Ecto neural progenitor cell (in vitro differentiated cells): ENCODE measurements around the gene SLC16A5.
"Not testable (repeated sequence)": the region's sequence is repeated elsewhere in the genome, so short reads cannot be mapped to it uniquely, and the experiment has no call there.

Source experiments
- DNase-seq: peaks from one replicate; pipeline ENCODE4 v3.0.0-alpha.2; 2018; ENCODE audit warnings: low spot score

Gene SLC16A5, protein sequence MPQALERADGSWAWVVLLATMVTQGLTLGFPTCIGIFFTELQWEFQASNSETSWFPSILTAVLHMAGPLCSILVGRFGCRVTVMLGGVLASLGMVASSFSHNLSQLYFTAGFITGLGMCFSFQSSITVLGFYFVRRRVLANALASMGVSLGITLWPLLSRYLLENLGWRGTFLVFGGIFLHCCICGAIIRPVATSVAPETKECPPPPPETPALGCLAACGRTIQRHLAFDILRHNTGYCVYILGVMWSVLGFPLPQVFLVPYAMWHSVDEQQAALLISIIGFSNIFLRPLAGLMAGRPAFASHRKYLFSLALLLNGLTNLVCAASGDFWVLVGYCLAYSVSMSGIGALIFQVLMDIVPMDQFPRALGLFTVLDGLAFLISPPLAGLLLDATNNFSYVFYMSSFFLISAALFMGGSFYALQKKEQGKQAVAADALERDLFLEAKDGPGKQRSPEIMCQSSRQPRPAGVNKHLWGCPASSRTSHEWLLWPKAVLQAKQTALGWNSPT

DNA sequence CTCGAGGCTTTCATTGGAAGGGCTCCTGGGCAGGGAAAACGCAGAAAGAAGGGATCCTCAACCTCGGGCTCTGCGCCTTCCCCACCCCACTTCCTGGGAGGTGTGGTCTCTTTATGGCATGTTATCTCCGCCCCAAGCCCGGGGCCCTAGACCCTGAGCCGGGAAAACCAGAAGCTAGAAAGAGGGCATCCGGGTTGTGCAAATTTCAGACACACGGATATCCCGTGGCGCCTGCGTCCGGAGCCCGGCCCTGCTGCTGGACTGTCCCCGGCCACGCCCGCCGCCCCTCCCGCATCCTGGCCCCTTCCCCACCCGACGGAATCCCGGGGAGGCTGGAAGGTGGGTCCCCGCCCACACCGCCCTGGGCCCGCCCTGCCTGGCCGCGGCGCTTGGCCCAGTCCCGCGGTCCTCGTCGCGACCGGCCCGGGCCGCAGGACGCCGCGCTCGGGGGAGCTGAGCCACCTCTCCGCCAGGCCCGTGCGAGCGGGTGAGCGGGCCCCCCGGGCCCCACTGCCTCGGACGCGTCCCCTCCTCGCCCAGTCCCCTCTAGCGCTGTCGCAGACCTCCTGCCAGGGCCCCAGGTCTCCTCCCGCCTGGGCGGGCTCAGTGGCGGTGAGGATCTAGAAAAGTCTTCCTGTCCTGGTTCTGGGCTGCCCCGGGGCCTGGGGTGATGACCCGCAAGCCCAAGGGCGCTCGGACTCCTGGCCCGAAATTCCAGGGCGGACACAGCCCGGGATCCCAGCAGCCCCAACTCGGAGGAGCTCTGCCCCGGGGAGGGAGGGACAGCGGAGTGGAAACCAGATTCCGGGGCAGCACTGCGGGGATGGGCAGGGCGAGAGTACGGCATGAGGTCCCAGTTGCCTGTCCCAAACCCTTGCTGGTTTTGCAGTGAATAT lies at the start of gene SLC16A5:
TSS of gene SLC16A5 (plus strand) at position 397 of the 896 bp plus-strand sequence. CDS start 5,683 bp downstream, outside the sequence.
- DNase-seq, result peak; percentile 93

DNA sequence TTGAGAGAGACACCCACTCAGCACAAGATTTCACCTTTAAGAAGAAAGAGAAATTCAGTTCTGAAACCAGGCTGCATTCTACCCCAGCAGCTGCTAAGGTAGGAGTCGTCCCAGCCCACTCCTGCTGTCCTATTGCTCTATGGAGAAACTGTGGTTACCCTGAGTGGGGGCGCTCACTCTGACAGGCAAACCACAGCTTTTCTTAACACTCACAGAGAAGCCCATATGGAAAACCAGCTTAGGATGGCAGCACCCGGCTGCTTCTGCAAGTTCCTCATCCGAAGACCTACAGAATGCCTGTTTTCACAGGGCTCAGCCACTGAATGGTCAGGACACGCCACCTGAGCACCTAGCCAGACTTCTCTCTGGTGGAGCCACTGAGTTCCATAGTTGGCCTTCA lies 48.5 kb upstream of the SLC16A5 start:
- DNase-seq, result no peak

DNA sequence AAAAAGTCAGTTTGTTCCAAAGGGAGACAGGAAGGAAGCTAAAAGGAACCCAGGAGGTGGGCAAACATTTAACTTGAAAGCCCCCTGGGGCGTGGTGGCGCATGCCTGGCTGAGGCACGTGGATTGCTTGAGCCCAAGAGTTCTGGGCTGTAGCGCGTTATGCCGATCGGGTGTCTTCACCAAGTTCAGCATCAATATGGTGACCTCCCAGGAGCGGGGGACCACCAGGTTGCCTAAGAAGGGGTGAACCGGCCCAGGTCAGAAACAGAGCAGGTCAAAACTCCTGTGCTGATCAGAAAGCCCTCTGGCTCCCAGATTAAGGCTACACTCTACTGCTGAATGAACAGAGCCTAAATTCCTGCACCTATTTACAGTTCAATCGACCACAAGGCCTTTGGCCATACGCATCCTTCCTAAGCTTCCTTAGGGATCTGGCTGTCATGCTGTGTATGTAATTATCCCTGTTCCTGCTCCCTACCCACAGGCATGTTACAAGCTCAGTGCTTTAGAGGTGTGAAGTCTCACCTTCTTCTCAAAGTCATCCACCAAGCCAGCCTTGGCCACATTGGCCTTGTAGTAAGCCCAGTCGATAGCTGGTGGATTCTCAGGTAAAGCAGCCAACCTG lies 46.0 kb upstream of the SLC16A5 start:
- no peak for DNase-seq

DNA sequence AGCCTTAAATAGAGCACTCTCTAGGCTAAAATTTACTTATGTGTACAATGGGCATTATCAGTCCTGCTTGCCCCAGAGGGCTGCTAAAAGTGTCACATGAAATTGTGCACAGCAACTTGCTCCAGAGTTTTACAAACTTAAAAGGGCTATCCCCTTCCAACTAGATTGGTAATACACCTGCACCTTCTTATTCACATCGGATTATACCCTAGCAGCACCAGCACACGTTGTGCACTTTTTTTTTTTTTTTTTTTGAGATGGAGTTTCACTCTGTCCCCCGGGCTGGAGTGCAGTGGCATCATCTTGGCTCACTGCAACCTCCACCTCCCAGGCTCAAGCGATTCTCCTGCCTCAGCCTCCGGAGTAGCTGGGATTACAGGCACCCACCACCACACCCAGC lies 44.0 kb upstream of the SLC16A5 start:
- DNase-seq, result not testable (repeated sequence)

DNA sequence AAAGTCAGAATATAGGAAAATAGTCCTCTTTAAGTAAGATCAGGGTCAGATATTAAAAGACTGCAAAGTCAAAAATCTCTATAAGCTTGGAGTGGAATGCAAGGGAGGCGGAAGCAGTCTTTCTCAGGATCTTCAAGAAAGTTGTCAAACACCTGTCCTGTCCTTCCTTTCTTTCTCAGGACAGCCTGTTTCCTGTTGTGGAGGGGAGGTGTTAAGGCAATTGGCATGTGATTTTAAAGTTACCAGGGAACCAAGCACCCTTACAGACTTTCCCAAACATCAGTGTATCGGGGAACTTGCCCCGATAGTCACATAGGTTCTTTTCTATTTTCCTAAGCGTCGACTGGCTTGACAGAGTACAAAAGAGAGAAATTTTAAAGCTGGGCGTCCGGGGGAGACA lies 43.0 kb upstream of the SLC16A5 start:
- no peak for DNase-seq

DNA sequence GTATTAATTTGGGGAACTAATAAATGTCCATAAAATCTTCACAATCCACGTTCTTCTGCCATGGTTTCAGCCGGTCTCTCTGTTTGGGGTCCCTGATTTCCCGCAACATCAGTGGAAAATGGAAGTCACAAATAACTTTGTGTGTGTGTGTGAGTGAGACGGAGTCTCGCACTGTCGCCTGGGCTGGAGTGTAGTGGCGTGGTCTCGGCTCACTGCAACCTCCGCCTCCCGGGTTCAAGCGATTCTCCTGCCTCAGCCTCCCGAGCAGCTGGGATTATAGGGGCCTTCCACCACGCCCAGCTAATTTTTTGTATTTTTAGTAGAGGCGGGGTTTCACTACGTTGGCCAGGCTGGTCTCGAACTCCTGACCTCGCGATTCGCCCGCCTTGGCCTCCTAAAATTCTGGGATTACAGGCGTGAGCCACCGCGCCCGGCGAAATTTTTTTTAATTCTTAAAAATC lies 41.8 kb upstream of the SLC16A5 start:
- DNase-seq, result not testable (repeated sequence)

DNA sequence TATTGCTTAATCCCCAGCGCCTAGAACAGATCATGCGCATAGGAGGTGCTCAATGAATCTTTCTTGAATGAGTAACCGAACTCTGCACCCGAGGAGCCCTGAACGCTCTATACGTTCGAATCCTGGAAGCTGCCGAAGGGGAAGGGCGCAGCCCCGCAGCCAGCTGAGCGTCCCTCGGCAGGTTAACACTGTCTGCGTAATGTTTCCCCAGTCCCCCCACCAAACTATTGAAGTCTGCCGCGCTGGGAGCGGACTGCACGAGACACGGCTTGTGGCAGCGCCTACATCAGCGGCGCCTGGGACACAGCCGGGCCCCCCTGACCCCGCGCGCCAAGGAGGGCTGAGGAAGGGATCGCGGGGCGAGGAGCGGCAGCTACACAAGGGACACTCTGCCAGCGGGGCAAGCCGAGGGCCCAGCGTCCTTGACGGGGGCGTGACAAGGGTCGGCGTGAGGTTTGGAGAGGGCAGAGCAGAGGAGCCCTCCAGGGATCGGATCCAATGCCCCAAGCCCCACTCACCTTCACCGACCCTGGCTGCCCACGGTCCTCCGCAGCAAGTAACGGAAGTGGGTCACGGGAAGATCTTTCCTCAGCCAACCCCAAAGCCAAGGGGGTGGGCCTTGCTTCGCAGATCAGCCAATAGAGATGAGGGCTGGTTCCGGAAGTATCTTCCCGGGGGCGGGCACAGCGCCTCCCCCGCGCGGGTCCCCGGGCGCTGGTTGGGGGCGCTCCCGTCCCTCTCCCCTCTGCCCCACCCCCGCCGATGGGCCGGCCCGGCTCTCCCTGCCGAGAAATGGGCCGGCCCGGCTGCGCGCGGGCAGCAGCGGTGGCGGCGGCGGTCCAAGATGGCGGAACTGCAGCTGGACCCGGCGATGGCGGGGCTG lies 41.1 kb upstream of the SLC16A5 start, which contains the start of the genes ATP5PD and KCTD2:
TSS of gene ATP5PD (minus strand) at position 563 of the 883 bp plus-strand sequence. CDS start 4,319 bp downstream, outside the sequence.
TSS of gene KCTD2 (plus strand) at position 819 of the 883 bp plus-strand sequence. CDS start at position 845, 26 bp downstream.
- DNase-seq, result peak; percentile 99

DNA sequence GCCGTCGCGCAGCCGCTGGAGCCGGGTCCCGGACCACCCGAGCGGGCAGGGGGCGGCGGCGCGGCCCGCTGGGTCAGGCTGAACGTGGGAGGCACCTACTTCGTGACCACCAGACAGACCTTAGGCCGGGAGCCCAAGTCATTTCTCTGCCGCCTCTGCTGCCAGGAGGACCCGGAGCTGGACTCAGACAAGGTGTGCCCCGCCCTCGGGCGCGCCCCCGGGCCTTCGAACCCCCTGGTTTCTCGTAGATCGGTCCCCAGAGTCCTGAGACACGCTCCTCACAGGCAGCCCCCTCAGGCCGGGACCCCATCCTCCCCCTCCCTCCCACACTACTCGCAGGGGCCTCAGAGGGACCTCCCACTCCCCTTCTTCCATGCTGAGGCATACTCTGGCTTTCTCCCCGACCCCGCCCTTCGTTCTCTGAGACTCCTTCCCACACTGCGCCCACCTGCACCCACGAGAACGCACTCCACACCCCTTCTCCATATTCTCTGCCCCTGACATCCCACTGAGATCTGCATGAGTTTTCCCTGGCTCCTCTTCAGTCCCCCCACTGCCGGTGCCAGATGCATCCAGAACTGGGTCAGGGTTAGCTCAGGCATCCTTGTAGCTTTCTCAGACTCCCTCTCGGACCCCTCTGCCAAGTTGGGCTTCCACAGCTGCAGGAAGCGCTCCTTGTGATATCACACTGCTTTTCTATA lies 40.2 kb upstream of the SLC16A5 start:
- DNase-seq, result peak; percentile 78

DNA sequence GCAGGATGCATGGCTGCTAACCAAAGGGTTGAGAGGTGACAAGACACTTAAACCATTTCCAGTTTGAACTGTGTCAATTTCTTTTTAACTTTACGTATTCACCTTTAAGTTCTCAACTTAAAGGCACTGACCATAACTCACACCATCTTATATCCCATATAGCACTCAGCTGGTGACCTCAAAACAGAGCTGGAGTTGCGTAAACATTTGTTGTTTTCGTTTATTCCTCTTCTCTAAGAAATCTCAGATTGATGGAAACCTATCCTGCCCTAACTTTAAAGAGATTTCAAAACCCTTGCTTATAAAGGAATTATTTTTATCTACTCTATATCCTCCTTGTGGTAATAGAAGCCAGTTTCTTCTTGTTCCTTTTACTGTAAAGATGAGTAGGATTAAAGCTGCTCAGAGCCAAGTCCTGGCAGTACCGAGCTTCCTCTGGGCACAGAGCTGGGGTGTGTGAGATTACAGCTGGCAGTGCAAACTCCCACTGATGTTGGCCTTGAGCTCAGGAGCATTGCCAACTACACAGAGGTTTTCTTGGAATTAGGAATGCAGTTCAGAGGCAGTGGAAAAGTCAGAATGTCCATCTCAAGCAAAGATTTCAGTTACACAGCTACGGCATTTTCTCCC lies 39.4 kb upstream of the SLC16A5 start:
- no peak for DNase-seq

DNA sequence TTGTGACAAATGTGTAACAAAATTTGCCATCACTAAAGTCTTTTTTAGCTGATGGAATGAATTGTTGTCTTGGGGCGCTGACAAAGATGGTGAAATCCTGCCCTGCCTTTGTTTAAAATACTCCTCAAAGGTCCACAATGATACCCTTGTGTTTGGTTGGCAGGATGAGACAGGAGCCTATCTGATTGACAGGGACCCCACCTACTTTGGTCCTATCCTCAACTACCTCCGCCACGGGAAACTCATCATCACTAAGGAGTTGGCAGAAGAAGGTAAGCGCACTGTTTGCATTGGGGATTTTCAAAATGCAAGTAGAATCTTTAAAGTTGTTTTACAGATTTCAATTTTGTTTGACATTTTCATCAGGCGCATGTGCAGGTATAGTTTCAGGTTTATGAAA lies 38.7 kb upstream of the SLC16A5 start:
- no peak for DNase-seq

DNA sequence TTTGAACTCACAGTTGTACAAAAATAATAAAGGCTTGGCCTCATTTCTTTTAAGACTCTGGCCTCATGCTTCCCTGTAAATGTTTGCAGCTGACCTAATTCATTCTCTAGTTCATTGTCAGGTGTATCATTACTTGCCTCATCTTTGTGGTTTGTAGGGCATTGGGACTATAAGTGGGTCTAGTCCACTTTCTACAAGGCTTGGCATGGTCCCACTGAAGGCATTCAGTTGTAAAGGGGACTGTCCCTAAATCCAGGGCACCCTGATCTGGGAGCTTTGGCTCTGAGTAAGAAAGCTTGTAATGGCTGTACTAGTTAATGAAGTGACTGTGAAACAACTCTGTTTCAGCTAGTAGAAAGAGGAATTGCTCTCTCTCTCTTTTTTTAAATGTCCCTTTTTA lies 38.0 kb upstream of the SLC16A5 start:
- no peak for DNase-seq

DNA sequence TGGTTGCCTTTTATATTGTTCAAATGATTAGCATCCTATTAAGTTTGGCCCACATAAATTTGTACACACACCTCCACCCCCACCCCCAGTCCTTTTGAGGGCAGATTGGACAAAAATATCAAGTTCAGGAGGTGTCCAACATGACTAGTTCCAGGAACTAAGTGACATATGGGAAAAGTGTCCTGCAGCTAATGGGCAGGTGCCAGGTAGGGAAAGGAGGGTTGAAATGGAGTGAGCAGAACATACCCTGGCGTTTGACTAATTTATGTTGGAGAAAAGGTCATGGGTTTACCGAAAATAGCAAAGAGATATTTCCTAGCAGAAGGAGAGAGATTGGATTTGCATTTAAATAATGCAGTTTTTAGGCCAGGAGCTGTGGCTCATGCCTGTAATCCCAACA lies 35.8 kb upstream of the SLC16A5 start:
- DNase-seq, result no peak

DNA sequence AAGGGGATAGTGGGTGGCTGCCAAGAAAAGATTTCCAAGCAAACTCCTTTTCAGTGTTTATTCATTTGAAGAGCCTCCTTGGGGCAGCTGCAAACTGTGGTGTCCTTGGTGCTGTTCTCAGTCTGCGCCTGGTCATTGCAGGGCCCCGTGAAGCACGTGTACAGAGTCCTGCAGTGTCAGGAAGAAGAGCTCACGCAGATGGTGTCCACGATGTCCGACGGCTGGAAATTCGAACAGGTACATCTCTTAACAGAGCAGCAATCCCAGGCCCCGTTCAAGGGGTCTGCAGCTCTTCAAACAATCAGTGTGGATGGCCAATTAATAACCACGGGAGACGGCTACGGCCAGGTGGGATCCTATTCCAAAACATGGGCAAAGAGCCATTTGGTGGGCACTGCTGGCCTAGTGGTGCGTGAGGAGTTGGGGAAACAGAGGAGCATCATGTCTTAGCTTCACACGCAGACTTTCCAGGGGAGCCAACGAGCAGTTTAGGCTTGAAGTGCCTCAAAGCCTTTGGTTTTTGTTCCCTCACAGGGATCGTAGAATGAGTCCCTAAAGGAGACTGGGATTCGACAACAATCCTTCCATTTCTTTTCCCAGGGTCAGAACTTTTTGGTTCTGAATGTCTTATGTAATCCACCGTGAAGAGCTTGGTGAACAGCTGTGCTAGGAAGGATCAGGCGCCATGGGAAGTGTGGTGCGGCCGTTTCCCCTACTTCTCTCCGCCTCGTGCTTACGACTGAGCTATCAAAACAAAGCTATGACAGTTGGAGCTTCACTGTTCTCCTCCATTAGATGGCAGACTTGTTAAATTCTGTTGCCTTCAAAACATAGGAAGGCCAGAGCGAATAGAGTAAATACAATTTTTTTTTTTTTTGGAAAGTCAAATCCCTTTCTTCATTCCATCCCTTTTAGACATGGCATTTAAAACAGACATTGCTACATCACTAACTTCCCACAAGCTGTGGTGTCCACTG lies 28.1 kb upstream of the SLC16A5 start:
- no peak for DNase-seq

DNA sequence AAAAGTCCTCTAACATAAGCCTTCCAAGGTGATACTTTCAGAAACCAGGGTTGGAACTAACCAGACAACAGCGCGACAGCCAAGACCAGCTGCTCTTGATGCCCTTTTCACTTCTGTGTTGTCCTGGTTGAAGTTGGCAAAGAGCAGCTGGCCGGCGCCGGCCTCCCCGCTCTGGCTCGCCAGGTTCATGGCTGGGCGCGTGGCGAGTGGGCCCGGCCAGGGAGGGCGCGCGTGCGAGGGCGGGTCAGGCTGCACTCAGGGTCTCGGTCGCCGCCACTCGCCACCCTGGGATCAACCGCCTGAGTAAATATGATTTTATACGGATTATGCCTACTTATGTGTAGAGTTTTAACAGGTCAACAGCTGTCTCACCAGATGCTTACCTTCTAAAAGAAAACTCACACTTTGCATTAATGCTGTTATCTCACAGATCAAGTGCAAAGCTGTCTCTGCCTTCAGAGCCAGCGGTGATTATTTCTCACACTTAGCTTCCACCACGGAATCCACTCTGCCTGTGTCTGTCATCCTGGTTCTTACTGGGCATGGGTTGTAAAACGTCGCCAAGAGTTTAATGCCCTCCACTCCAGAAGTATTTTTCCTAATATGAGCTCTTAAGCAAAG lies 27.2 kb upstream of the SLC16A5 start:
- no peak for DNase-seq

DNA sequence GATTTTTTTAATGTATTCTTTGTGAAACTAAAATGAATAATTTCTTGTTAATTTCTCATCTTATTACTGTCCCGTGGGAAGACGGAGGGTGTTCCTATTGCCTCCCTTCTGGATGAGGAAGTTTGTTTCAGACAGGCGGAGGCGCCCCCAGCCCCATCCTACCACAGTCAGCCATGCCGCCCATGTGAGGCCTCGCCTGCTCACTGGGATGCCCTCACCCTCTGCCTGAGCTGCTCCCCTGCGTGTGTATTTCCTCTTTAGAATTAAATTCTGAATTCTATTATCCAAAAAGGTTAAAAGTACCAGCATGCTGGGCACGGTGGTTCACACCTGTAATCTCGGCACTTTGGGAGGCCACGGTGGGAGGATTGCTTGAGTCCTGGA lies 26.7 kb upstream of the SLC16A5 start:
- DNase-seq, result no peak

DNA sequence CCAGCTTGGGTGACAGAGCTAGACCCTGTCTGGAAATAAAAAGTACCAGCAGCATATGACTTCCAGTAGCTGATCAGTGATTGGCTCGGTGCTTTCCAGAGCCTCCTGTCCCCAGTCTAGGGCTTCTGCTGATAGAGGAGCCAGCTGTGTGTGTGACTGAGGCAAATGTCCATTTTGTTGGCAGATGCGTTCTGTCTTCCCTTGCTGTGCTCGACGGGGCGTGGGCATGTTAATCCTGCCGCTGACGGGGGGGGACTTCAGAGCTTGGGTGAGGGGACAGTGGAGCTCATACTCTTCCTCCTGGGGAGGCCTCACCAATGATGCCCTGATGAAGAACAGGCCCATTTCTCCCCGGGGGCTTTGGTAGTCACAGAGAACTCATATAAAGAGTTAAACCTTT lies 26.1 kb upstream of the SLC16A5 start:
- no peak for DNase-seq

DNA sequence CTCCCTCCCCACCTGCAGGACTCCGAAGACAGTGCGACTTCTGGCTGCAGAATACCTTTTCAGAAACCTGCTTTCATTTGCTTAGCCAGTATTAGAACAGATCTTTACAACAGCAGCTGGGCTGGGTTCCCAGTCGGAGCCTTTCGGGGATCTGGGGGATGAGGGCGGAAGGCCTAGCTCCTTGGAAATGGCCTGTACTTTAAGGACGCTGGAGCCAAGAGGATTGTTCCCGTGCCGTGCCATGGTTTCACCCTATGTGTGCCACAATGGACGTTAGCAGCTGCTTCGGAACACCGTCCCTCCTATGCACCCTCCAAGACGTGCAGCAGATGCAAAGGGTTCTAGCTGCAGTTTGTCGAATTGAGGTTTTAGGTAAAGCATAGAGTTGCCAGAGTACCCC lies 24.6 kb upstream of the SLC16A5 start:
- no peak for DNase-seq

DNA sequence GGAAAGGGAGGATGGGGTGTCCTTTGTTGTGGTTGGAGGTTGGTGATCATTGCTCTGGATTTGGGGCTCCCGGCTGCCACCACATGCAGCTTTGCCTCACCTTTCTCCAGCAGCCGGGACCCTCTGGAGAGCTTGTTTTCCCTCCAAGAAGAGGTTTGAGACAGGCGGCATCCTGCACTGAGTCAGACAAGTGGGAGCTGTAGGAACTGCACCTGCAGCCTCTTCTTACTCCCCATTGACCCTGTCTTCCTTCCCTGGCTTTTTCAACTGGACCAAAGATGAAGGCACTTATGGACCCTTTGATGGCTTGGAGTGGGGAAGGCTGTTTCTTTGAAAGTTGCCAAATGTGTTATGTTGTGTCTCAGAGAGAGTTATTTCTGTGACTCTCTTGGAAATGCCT lies 24.1 kb upstream of the SLC16A5 start:
- no peak for DNase-seq
